Lower leg skin (tissue), 4 donors: ENCODE data around the gene FUT2. TPM values are rescaled to one million over a fixed set of nuclear protein-coding genes. Genes with fewer than 3 reads are reported as not detected.

ENCODE experiments used
- DNase-seq, 2 donors: peaks; one replicate each; pipeline ENCODE4 v3.0.0-alpha.2; 2019; ENCODE audit warnings: low spot score in 2 of 2
- H3K4me3 ChIP-seq: fragments of 200-600 bp; sonication (generic); 2 replicates; pipeline ENCODE4 v1.5.1; 2017; ENCODE audit warnings: mild to moderate bottlenecking, low read depth; ENCODE audit not compliant: poor library complexity, severe bottlenecking
- CTCF ChIP-seq, 3 donors: fragments of 450-650 bp; IDR thresholded peaks; one replicate each; pipeline ENCODE4 v1.5.1; 2016; ENCODE audit warnings: antibody characterized with exemption in 3 of 3, mild to moderate bottlenecking in 3 of 3, moderate library complexity in 2 of 3
- POLR2A ChIP-seq, 2 donors: fragments of 450-650 bp; IDR thresholded peaks; one replicate each; pipeline ENCODE4 v1.6.1; 2016 to 2017; ENCODE audit warnings: antibody characterized with exemption in 2 of 2, mild to moderate bottlenecking in 1 of 2, moderate library complexity in 1 of 2
- WGBS, 2 donors: methylation state at CpG; one replicate each; pipeline ENCODE4 v1.1.5; 2018; 5-methylcytosine and 5-hydroxymethylcytosine counted together
- intact Hi-C: fragments of 100-400 bp; cut with DNase I; formaldehyde crosslinking; loops from one replicate; pipeline ENCODE4 v1.15.0; 2023; ENCODE audit warnings: low total_unique reads
- total RNA-seq, 4 donors: library from RNA; depleted of rRNA; stranded (reverse); fragments of >200 nt; gene quantifications; one replicate each; pipeline ENCODE4 v1.1.0, GENCODE V29; 2016

FUT2 gene
- total RNA-seq, 4 donors from 2014 or later, result 8.5 to 14.9 (median 11.5) TPM

- TF ChIP-seq CTCF (IDR thresholded peaks at IDR 0.05), result no peak
- TF ChIP-seq POLR2A (IDR thresholded peaks at IDR 0.05), result no peak
- intact Hi-C loops, result no loop called here
- WGBS, 2 donors, result 63 to 75% methylated on average over 3 of the region's 3 CpGs
- DNase-seq, result no peak
- no peak overlapping the region for H3K4me3 ChIP-seq
These were observed 27.4 kb upstream of the FUT2 start for GRCh38 chr19:48668332-48668731.

- TF ChIP-seq POLR2A (IDR thresholded peaks at IDR 0.05), result no peak
- TF ChIP-seq CTCF (IDR thresholded peaks at IDR 0.05), result no peak
- intact Hi-C loops, result no loop called here
- WGBS, 2 donors, result 97 to 98% methylated on average over 2 of the region's 2 CpGs
These were observed 27.0 kb upstream of the FUT2 start for GRCh38 chr19:48668761-48669160.

GRCh38 chr19:48669903-48670668 is 25.7 kb upstream of the FUT2 start:
- WGBS, 2 donors, result 95% methylated on average over 24 to 26 of the region's 26 CpGs

More at GRCh38 chr19:48668761-48669160, 27.0 kb upstream of the FUT2 start:
- no peak for DNase-seq
- no peak overlapping the region for H3K4me3 ChIP-seq

GRCh38 chr19:48670699-48671445 is 24.9 kb upstream of the FUT2 start:
- WGBS, 2 donors, result 88 to 89% methylated on average over 21 of the region's 21 CpGs
- no peak for DNase-seq
- H3K4me3 ChIP-seq, result no peak overlapping the region
- intact Hi-C loops, result no loop called here
- TF ChIP-seq POLR2A (IDR thresholded peaks at IDR 0.05) (no peak), CTCF (IDR thresholded peaks at IDR 0.05) (no peak)

More at GRCh38 chr19:48669903-48670668, 25.7 kb upstream of the FUT2 start:
- TF ChIP-seq POLR2A (IDR thresholded peaks at IDR 0.05), result no peak
- TF ChIP-seq CTCF (IDR thresholded peaks at IDR 0.05), result no peak
- H3K4me3 ChIP-seq, result no peak overlapping the region
- DNase-seq, result no peak
- intact Hi-C loops, result no loop called here

- intact Hi-C loops, result no loop called here
These were observed 24.2 kb upstream of the FUT2 start for GRCh38 chr19:48671446-48671995.

More at GRCh38 chr19:48671446-48671995, 24.2 kb upstream of the FUT2 start:
- DNase-seq, result no peak
- H3K4me3 ChIP-seq, result no peak overlapping the region
- no peak for TF ChIP-seq POLR2A (IDR thresholded peaks at IDR 0.05)
- TF ChIP-seq CTCF (IDR thresholded peaks at IDR 0.05), result no peak
- 80 to 83% methylated on average over 5 to 8 of the region's 10 CpGs for WGBS, 2 donors
